Astrocyte of the cerebellum (primary cell): ENCODE measurements around the gene SLC22A15.
"Not testable (repeated sequence)": the region's sequence is repeated elsewhere in the genome, so short reads cannot be mapped to it uniquely, and the experiment has no call there.

Experiments used
- DNase-seq: peaks from one replicate; pipeline ENCODE4 v3.0.0-alpha.2; 2011; ENCODE audit warnings: low read depth
- H3K4me3 ChIP-seq: 2 replicates; pipeline ENCODE4 v1.5.1; 2011; ENCODE audit warnings: mild to moderate bottlenecking, low read depth, low read length, moderate library complexity
- CTCF ChIP-seq: IDR thresholded peaks from 2 replicates; pipeline ENCODE4 v1.5.1; 2012; ENCODE audit warnings: low read length, low read depth, moderate library complexity, mild to moderate bottlenecking; ENCODE audit errors: missing control alignments
- in situ Hi-C: cut with HindIII; loops from 2 replicates; pipeline ENCODE4 v1.10.0; 2017; ENCODE audit warnings: low sequenced_read_pairs

Gene SLC22A15

DNA sequence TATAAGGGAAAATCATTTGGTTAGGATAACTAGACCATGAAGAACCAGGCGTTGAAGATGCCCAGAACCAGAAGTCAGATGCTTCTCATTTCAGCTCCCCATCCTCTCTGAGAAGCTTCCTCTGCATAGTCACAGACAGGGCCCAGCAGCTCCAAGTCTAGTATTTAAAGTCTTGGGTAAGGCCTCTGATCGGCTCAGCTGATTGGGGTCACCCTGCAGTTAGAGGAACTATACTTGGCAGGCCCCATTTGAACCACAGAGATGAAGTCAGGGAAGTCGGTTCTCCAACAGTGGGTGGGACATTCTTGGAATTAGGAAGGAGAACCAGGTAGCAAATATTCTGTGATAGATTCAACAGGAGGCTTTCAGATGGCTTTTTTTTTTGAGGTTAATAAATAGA is 48.3 kb downstream of the SLC22A15 start:
- in situ Hi-C loops, result no loop called here

DNA sequence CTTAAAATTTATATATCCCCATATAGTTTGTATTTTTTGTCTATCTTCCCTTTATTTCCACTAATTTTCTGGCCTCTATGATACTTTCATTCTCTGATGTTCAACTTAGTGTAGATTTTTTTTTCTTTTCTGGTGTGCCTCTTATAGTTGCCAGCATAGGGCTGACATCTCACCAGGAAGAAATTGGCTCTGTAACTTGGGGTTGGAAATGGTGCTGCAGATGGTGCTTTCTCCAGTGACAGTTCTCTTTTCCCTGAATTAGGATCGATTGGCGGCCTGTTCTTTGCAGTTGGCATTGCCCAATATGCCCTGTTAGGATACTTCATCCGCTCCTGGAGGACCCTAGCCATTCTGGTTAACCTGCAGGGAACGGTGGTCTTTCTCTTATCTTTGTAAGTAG is 50.3 kb downstream of the SLC22A15 start:
- no peak for TF ChIP-seq CTCF
- no peak overlapping the region for H3K4me3 ChIP-seq
- no peak for DNase-seq
- in situ Hi-C loops, result no loop called here

More for the DNA sequence above, 48.3 kb downstream of the SLC22A15 start:
- DNase-seq, result no peak
- no peak overlapping the region for H3K4me3 ChIP-seq
- TF ChIP-seq CTCF, result no peak

DNA sequence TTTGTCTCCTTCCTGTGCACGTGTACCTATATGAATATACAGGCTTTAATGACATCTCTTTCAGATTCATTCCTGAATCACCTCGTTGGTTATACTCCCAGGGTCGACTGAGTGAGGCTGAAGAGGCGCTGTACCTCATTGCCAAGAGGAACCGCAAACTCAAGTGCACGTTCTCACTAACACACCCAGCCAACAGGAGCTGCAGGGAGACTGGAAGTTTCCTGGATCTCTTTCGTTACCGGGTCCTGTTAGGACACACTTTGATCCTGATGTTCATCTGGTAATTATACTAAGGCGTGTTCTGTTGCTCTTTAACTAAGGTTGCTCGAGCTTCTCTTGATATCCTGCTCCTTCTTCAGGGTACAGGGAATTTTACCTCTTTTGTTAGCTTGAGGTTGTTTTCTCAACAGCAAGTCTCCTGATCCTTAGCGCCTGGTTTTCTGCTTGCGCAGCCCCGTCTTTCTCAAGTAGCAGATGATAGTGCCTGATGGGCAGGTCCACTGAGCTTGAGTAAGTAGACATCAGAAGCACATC is 55.1 kb downstream of the SLC22A15 start:
- no peak overlapping the region for H3K4me3 ChIP-seq
- no peak for TF ChIP-seq CTCF
- in situ Hi-C loops, result no loop called here
- no peak for DNase-seq

DNA sequence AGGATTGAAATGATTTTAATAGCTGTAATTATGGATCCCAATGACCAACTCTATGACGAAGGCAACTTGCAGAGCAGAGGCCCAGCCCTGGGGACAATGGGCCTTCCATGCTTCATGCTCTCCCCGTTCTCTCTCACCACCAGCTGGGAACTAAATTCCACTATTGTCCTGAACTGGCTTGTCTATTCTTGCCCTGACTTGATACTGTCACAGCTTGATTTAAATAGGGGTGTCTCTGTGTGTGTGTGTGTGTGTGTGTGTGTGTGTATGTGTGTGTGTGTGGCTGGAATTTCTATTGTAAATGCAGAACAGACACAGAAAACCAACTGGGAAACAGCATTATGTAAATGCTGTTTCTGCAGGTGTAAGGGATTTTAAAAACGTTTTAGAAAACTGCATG is 57.0 kb downstream of the SLC22A15 start:
- in situ Hi-C loops, result no loop called here

DNA sequence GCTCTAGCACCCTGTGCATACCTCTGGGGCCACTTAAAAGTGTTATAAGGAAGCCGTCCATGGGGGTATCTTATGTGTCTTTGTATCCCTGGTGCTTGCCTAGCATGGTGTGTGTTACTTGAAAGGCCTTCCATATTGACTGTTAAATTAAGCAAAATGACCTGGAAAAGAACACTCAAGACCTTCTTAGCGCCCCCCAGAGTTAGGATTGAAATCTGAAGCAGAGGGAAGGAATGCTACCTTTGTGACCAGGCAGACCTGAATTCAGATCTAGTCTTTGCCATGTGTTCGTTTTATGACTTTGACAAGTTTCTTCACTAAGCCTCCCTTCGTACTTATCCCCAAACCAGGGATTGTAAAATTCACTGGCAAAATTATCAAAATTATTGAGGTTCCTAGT is 59.9 kb downstream of the SLC22A15 start:
- no peak overlapping the region for H3K4me3 ChIP-seq
- TF ChIP-seq CTCF, result no peak
- in situ Hi-C loops, result no loop called here
- DNase-seq, result no peak

More for the DNA sequence above, 57.0 kb downstream of the SLC22A15 start:
- H3K4me3 ChIP-seq, result no peak overlapping the region
- DNase-seq, result no peak
- no peak for TF ChIP-seq CTCF

DNA sequence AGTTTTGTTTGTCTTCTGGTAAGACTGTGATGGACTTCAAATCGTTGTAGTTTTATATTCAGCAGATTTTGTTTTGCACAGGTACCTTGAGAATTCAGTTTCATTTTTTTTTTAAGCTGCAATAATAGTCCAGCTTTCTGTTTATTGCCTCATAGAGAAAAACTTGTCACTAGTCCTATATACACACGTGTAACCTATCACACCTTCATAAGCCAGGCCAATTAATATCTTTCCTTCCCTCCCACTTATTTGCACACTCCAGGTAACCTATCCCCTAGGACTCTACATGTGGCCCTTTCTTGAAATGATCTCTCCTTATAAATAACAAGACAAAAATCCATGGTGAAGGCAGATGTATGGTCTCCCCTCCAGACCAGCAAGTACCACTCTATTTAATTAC is 62.4 kb downstream of the SLC22A15 start:
- in situ Hi-C loops, result no loop called here
- H3K4me3 ChIP-seq, result no peak overlapping the region
- no peak for DNase-seq
- TF ChIP-seq CTCF, result no peak

DNA sequence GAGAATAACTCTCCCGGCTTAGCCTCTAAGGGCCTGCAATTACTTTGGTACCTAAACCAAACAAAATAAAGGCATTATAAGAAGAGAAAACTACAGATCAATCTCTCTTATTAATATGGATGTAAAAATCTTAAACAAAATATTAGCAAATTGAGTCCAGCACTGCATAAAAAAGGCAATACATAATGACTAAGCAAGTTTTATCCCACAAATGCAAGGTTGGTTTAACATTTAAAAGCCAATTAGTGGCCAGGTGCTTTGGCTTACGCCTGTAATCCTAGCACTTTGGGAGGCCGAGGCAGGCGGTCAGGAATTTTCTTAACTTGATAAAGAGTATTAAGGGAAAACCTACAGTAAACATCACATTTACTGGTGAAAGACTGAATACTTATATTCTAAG is 67.8 kb downstream of the SLC22A15 start:
- DNase-seq, result no peak
- in situ Hi-C loops, result no loop called here
- TF ChIP-seq CTCF, result no peak
- H3K4me3 ChIP-seq, result no peak overlapping the region

DNA sequence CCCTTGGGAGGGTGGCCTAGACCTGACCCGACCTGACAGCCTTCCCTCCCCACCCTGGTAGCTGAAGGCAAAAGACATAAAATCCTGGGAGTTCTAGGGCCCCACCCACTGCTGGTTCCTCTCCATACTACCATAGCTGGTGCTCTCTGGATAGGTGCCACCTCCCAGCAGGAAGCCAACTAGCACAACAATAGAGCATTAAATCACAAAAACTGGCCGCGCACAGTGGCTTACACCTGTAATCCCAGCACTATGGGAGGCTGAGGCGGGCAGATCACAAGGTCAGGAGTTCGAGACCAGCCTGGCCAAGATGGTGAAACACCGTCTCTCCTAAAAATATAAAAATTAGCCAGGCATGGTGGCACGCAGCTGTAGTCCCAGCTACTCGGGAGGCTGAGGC is 70.6 kb downstream of the SLC22A15 start:
- in situ Hi-C loops, H3K4me3 ChIP-seq: not testable (repeated sequence)

GRCh38 chr1:116051896-116052295 is 75.6 kb downstream of the SLC22A15 start:
- in situ Hi-C loops, DNase-seq, H3K4me3 ChIP-seq: not testable (repeated sequence)

More for the DNA sequence above, 70.6 kb downstream of the SLC22A15 start:
- DNase-seq, result not testable (repeated sequence)
